HL-60 (cell line): Measurements from ENCODE around the gene SLC25A6.
A peak's percentile ranks its signal among the peaks of the same experiment; 100 is the strongest.
"Not testable (repeated sequence)": the region's sequence is repeated elsewhere in the genome, so short reads cannot be mapped to it uniquely, and the experiment has no call there.

Experiments used
- DNase-seq, 2 experiments: peaks; one replicate each; pipeline ENCODE4 v3.0.0-alpha.2; 2010 to 2020; ENCODE audit warnings: low read depth in 1 of 2, low spot score in 1 of 2
- H3K27ac ChIP-seq: fragments of 250-450 bp; sonication (Bioruptor Pico); replicated peaks from 2 replicates; pipeline ENCODE4 v1.5.1; 2020; ENCODE audit warnings: mild to moderate bottlenecking, moderate library complexity
- H3K27me3 ChIP-seq: fragments of 250-450 bp; sonication (Bioruptor Pico); 2 replicates; pipeline ENCODE4 v1.5.1; 2021; ENCODE audit warnings: mild to moderate bottlenecking, moderate library complexity; ENCODE audit not compliant: insufficient read depth, poor library complexity, severe bottlenecking
- H3K4me3 ChIP-seq: replicated peaks from 2 replicates; pipeline ENCODE4 v1.5.1; 2011; ENCODE audit warnings: mild to moderate bottlenecking, control low read depth, low read length; ENCODE audit not compliant: insufficient read depth
- CTCF ChIP-seq: IDR thresholded peaks from one replicate; pipeline ENCODE4 v1.5.1; 2011; ENCODE audit warnings: low read length, control low read depth, inconsistent platforms; ENCODE audit not compliant: insufficient read depth
- GABPA ChIP-seq: IDR thresholded peaks from 2 replicates; pipeline ENCODE4 v1.6.1; 2012; ENCODE audit warnings: low read depth
- POLR2AphosphoS5 ChIP-seq: IDR thresholded peaks from 2 replicates; pipeline ENCODE4 v1.6.1; 2012; ENCODE audit warnings: low read depth
- REST ChIP-seq: IDR thresholded peaks from 2 replicates; pipeline ENCODE4 v1.6.1; 2012; ENCODE audit warnings: low read depth; ENCODE audit not compliant: insufficient replicate concordance
- SPI1 ChIP-seq: IDR thresholded peaks from 2 replicates; pipeline ENCODE4 v1.6.1; 2012; ENCODE audit warnings: low read depth, mild to moderate bottlenecking, borderline replicate concordance

SLC25A6 gene

GRCh38 chrX:1351981-1352714 lies 39.8 kb downstream of the SLC25A6 start:
- no peak for DNase-seq
- Histone ChIP-seq H3K27ac (no peak overlapping the region), H3K4me3 (no peak overlapping the region), H3K27me3 (no peaks in the 10 kb centered on the region)
- TF ChIP-seq REST (no peak), POLR2AphosphoS5 (no peak), CTCF (no peak), GABPA (no peak), SPI1 (no peak)

- H3K27ac ChIP-seq, H3K27me3 ChIP-seq, H3K4me3 ChIP-seq, DNase-seq: not testable (repeated sequence)
Measured at GRCh38 chrX:1349606-1350005, 42.3 kb downstream of the SLC25A6 start.

GRCh38 chrX:1341545-1342184 lies 50.2 kb downstream of the SLC25A6 start:
- no peak overlapping the region for H3K27ac ChIP-seq
- H3K27me3 ChIP-seq: no peaks in the 10 kb centered on the region
- peak in 1 of 2 experiments; percentile 47 for DNase-seq
- H3K4me3 ChIP-seq: no peak overlapping the region
- TF ChIP-seq SPI1: no peak
- no peak for TF ChIP-seq POLR2AphosphoS5
- TF ChIP-seq GABPA: no peak
- no peak for TF ChIP-seq CTCF
- no peak for TF ChIP-seq REST

- peak overlapping the region; percentile 56 for H3K4me3 ChIP-seq
- no peak for TF ChIP-seq REST
- TF ChIP-seq SPI1: no peak
- no peak for TF ChIP-seq GABPA
- TF ChIP-seq CTCF: no peak
- no peak for TF ChIP-seq POLR2AphosphoS5
- peak overlapping the region; percentile 64 for H3K27ac ChIP-seq
- no peaks in the 10 kb centered on the region for H3K27me3 ChIP-seq
- DNase-seq: peak in 1 of 2 experiments; percentile 21
Measured at GRCh38 chrX:1336948-1337779, 54.7 kb downstream of the SLC25A6 start.
